Esophagus muscularis mucosa (tissue), 4 donors: ENCODE data around the gene ITPKB. TPM values are rescaled to one million over a fixed set of nuclear protein-coding genes. Genes with fewer than 3 reads are reported as not detected.

Source experiments
- DNase-seq: peaks from one replicate; pipeline ENCODE4 v3.0.0-alpha.2; 2017; ENCODE audit errors: extremely low spot score
- H3K27ac ChIP-seq, 4 donors: fragments of 200-600 bp; sonication (generic); replicated peaks in 1 of 4; 1 replicate in 3 of 4; 2 replicates in 1 of 4; pipeline ENCODE4 v1.5.1; 2016 to 2019; ENCODE audit warnings: mild to moderate bottlenecking in 1 of 4
- H3K27me3 ChIP-seq, 4 donors: fragments of 200-600 bp; sonication (generic); one replicate each; pipeline versions ENCODE4 v1.5.1 to v1.6.0; 2016 to 2019
- H3K36me3 ChIP-seq, 4 donors: fragments of 200-600 bp; sonication (generic); one replicate each; pipeline ENCODE4 v1.5.1; 2016 to 2019
- H3K4me1 ChIP-seq, 4 donors: fragments of 200-600 bp; sonication (generic); one replicate each; pipeline ENCODE4 v1.5.1; 2016 to 2019
- H3K4me3 ChIP-seq, 4 donors: fragments of 200-600 bp; sonication (generic); 1 replicate in 2 of 4; 2 replicates in 2 of 4; pipeline ENCODE4 v1.5.1; 2016 to 2019; ENCODE audit warnings: mild to moderate bottlenecking in 4 of 4, moderate library complexity in 1 of 4
- H3K9me3 ChIP-seq, 4 donors: fragments of 200-600 bp; sonication (generic); 1 replicate in 3 of 4; 2 replicates in 1 of 4; pipeline ENCODE4 v1.5.1; 2016 to 2019
- CTCF ChIP-seq, 3 experiments: fragments of 200-600 bp in 2 of 3; fragments of 450-650 bp in 1 of 3; sonication (generic) in 2 of 3; IDR thresholded peaks; one replicate each; pipeline ENCODE4 v1.5.1; 2017 to 2019; ENCODE audit warnings: antibody characterized with exemption in 3 of 3, mild to moderate bottlenecking in 2 of 3, moderate library complexity in 1 of 3
- EP300 ChIP-seq: sonication (generic); formaldehyde crosslinking; IDR thresholded peaks from one replicate; pipeline ENCODE4 v1.6.1; 2017; ENCODE audit warnings: antibody characterized with exemption
- POLR2A ChIP-seq: fragments of 450-650 bp; IDR thresholded peaks from one replicate; pipeline ENCODE4 v1.6.1; 2017; ENCODE audit warnings: antibody characterized with exemption, moderate library complexity, mild to moderate bottlenecking, low read depth
- POLR2AphosphoS5 ChIP-seq, 2 donors: sonication (generic); formaldehyde crosslinking; IDR thresholded peaks; one replicate each; pipeline ENCODE4 v1.6.1; 2017; ENCODE audit warnings: antibody characterized with exemption in 2 of 2
- WGBS: methylation state at CpG from one replicate; pipeline ENCODE4 v1.1.5; 2018; 5-methylcytosine and 5-hydroxymethylcytosine counted together
- intact Hi-C: fragments of 100-400 bp; cut with DNase I; formaldehyde crosslinking; loops from one replicate; pipeline ENCODE4 v1.15.1; 2023
- total RNA-seq, 4 donors: library from RNA; depleted of rRNA; stranded (reverse); fragments of >200 nt; gene quantifications; one replicate each; pipeline versions ENCODE4 v1.1.0 to v1.2.1, GENCODE V29; 2016

The ITPKB gene
- total RNA-seq, 4 donors from 2014 or later: 71.1 to 156 (median 116) TPM

- H3K36me3 ChIP-seq: no peaks in the 10 kb centered on the region
- H3K4me1 ChIP-seq: peaks cover 10 to 66% (median 54%) of the 10 kb centered on the region in 4 donors
- no peaks in the 10 kb centered on the region for H3K27me3 ChIP-seq
- intact Hi-C loops: no loop called here
- WGBS: 52% methylated on average over 19 of the region's 19 CpGs
- no peaks in the 10 kb centered on the region for H3K9me3 ChIP-seq
- TF ChIP-seq EP300 (no peak), POLR2AphosphoS5 (IDR thresholded peaks at IDR 0.05) (peak; percentile 25 to 67)
- DNase-seq: no peak
- no peak overlapping the region for H3K4me3 ChIP-seq
- peak overlapping the region; percentile 75 to 87 (median 82) for H3K27ac ChIP-seq
These were observed 45.3 kb upstream of the ITPKB start for GRCh38 chr1:226784081-226785049.

GRCh38 chr1:226782845-226783601 lies 43.9 kb upstream of the ITPKB start:
- H3K27me3 ChIP-seq: no peaks in the 10 kb centered on the region
- H3K4me3 ChIP-seq: no peak overlapping the region
- intact Hi-C loops: no loop called here
- no peaks in the 10 kb centered on the region for H3K9me3 ChIP-seq
- peaks cover 12 to 72% (median 62%) of the 10 kb centered on the region in 4 donors for H3K4me1 ChIP-seq
- H3K27ac ChIP-seq: peak overlapping the region; percentile 75 to 87 (median 82)
- no peak for DNase-seq
- TF ChIP-seq POLR2AphosphoS5 (IDR thresholded peaks at IDR 0.05): no peak
- no peak for TF ChIP-seq EP300
- TF ChIP-seq CTCF (IDR thresholded peaks at IDR 0.05): no peak
- TF ChIP-seq POLR2A: no peak
- H3K36me3 ChIP-seq: no peaks in the 10 kb centered on the region
- 87% methylated on average over 4 of the region's 4 CpGs for WGBS

- no peaks in the 10 kb centered on the region for H3K9me3 ChIP-seq
- no peaks in the 10 kb centered on the region for H3K27me3 ChIP-seq
- no peak overlapping the region for H3K4me3 ChIP-seq
- TF ChIP-seq CTCF (IDR thresholded peaks at IDR 0.05) (no peak), POLR2AphosphoS5 (IDR thresholded peaks at IDR 0.05) (no peak), EP300 (no peak), POLR2A (no peak)
- no peaks in the 10 kb centered on the region for H3K36me3 ChIP-seq
- peaks cover 14 to 66% (median 59%) of the 10 kb centered on the region in 4 donors for H3K4me1 ChIP-seq
- no peak for DNase-seq
- H3K27ac ChIP-seq: peak overlapping the region in 2 of 4 donors; percentile 80 to 87
- WGBS: 90% methylated on average over 7 of the region's 7 CpGs
- intact Hi-C loops: no loop called here
These were observed 43.0 kb upstream of the ITPKB start for GRCh38 chr1:226781937-226782609.

- intact Hi-C loops: no loop called here
- no peak overlapping the region for H3K4me3 ChIP-seq
- peak overlapping the region; percentile 69 to 79 (median 74) for H3K27ac ChIP-seq
- H3K9me3 ChIP-seq: no peaks in the 10 kb centered on the region
- H3K36me3 ChIP-seq: no peaks in the 10 kb centered on the region
- peaks cover 14 to 44% (median 38%) of the 10 kb centered on the region in 4 donors for H3K4me1 ChIP-seq
- TF ChIP-seq CTCF (IDR thresholded peaks at IDR 0.05) (no peak), POLR2A (no peak), EP300 (no peak), POLR2AphosphoS5 (IDR thresholded peaks at IDR 0.05) (no peak)
- DNase-seq: no peak
- WGBS: 92% methylated on average over 9 of the region's 10 CpGs
- H3K27me3 ChIP-seq: no peaks in the 10 kb centered on the region
These were observed 40.5 kb upstream of the ITPKB start for GRCh38 chr1:226779561-226779960.
